HG02571 (cell line): ENCODE measurements around the gene PEAK3.

ENCODE experiments used
- ATAC-seq: cut with Tn5 transposase; IDR thresholded peaks from one replicate; pipeline ENCODE4 v1.9.1; 2021; ENCODE audit warnings: mild to moderate bottlenecking, moderate library complexity; ENCODE audit not compliant: unreplicated experiment

PEAK3 gene

GRCh38 chr19:2315818-2316353 is 33.9 kb upstream of the PEAK3 start:
- no peak for ATAC-seq

GRCh38 chr19:2315121-2315817 is 33.3 kb upstream of the PEAK3 start:
- ATAC-seq = no peak

GRCh38 chr19:2312820-2313501 is 31.0 kb upstream of the PEAK3 start:
- no peak for ATAC-seq

- no peak for ATAC-seq
Observed at GRCh38 chr19:2311093-2311492, 29.1 kb upstream of the PEAK3 start.

GRCh38 chr19:2309734-2310362 is 27.9 kb upstream of the PEAK3 start:
- no peak for ATAC-seq

- ATAC-seq = no peak
Observed at GRCh38 chr19:2308114-2308556, 26.2 kb upstream of the PEAK3 start, which contains the start of gene LINGO3. Gene LINGO3 (minus strand): TSS chr19:2308154. CDS start chr19:2291776, 16,378 bp downstream.

- ATAC-seq = no peak
Observed at GRCh38 chr19:2307518-2308012, 25.6 kb upstream of the PEAK3 start.

GRCh38 chr19:2306971-2307370 is 25.0 kb upstream of the PEAK3 start:
- no peak for ATAC-seq

- ATAC-seq = no peak
Observed at GRCh38 chr19:2306281-2306806, 24.4 kb upstream of the PEAK3 start.

- no peak for ATAC-seq
Observed at GRCh38 chr19:2305452-2306280, 23.7 kb upstream of the PEAK3 start.

- ATAC-seq = no peak
Observed at GRCh38 chr19:2303211-2303798, 21.3 kb upstream of the PEAK3 start.

- no peak for ATAC-seq
Observed at GRCh38 chr19:2302319-2303210, 20.6 kb upstream of the PEAK3 start.

GRCh38 chr19:2300533-2300932 is 18.6 kb upstream of the PEAK3 start:
- ATAC-seq = no peak

- ATAC-seq = no peak
Observed at GRCh38 chr19:2296141-2296540, 14.2 kb upstream of the PEAK3 start.

- ATAC-seq = no peak
Observed at GRCh38 chr19:2294687-2295335, 12.8 kb upstream of the PEAK3 start.

GRCh38 chr19:2291185-2291751 is 9.3 kb upstream of the PEAK3 start:
- ATAC-seq = no peak

- ATAC-seq = no peak
Observed at GRCh38 chr19:2290441-2291184, 8.6 kb upstream of the PEAK3 start.
